NCI-H1092 treated with DMSO at 0.1 percent for 48 hours (cell line): ENCODE measurements around the gene RASGRP2.

Experiments
- DNase-seq: peaks from one replicate; lab custom pipeline; 2025; lab: John Stamatoyannopoulos, UW

The RASGRP2 gene

GRCh38 chr11:64755681-64756361, 11.9 kb upstream of the RASGRP2 start:
- no peak for DNase-seq

- no peak for DNase-seq
Measured at GRCh38 chr11:64754919-64755662, 11.1 kb upstream of the RASGRP2 start.

GRCh38 chr11:64754124-64754918, 10.4 kb upstream of the RASGRP2 start:
- no peak for DNase-seq

- DNase-seq, result no peak
Measured at GRCh38 chr11:64753380-64754123, 9.6 kb upstream of the RASGRP2 start.

GRCh38 chr11:64753019-64753379, 9.1 kb upstream of the RASGRP2 start:
- no peak for DNase-seq

- peak; percentile 27 for DNase-seq
Measured at GRCh38 chr11:64752175-64752970, 8.4 kb upstream of the RASGRP2 start.

GRCh38 chr11:64751580-64751979, 7.6 kb upstream of the RASGRP2 start:
- no peak for DNase-seq

- DNase-seq, result no peak
Measured at GRCh38 chr11:64751136-64751535, 7.2 kb upstream of the RASGRP2 start.

- DNase-seq, result no peak
Measured at GRCh38 chr11:64750361-64751054, 6.6 kb upstream of the RASGRP2 start.

GRCh38 chr11:64747961-64748665, 4.2 kb upstream of the RASGRP2 start:
- DNase-seq, result no peak

- no peak for DNase-seq
Measured at GRCh38 chr11:64746486-64746885, 2.5 kb upstream of the RASGRP2 start.

GRCh38 chr11:64745521-64746328, 1.8 kb upstream of the RASGRP2 start:
- no peak for DNase-seq

- no peak for DNase-seq
Measured at GRCh38 chr11:64745189-64745520, 1.2 kb upstream of the RASGRP2 start.

- DNase-seq, result no peak
Measured at GRCh38 chr11:64744544-64745188, 724 bp upstream of the RASGRP2 start.

- no peak for DNase-seq
Measured at GRCh38 chr11:64742889-64743590, 902 bp downstream of the RASGRP2 start.

GRCh38 chr11:64742087-64742888, 1.7 kb downstream of the RASGRP2 start:
- DNase-seq, result no peak

GRCh38 chr11:64741375-64742086, 2.4 kb downstream of the RASGRP2 start:
- no peak for DNase-seq
